ENCODE measurements around the gene CTDSPL.

- TF ChIP-seq ZBTB33 (IDR thresholded peaks at IDR 0.05; ENCODE audit: extremely low read depth, insufficient replicate concordance, low read length) (no peak), RAD21 (IDR thresholded peaks at IDR 0.05; ENCODE audit: low read depth) (no peak), POLR2A (IDR thresholded peaks at IDR 0.05; ENCODE audit: borderline replicate concordance, extremely low read depth, insufficient read depth, insufficient read length) (no peak), ATF3 (IDR thresholded peaks at IDR 0.05) (no peak), POLR2AphosphoS5 (IDR thresholded peaks at IDR 0.05; ENCODE audit: low read depth, low read length) (no peak), CEBPB (IDR thresholded peaks at IDR 0.05; ENCODE audit: low read depth) (no peak), JUND (IDR thresholded peaks at IDR 0.05) (no peak), FOSL1 (IDR thresholded peaks at IDR 0.05; ENCODE audit: low read depth) (no peak), ZNF274 (IDR thresholded peaks at IDR 0.05; ENCODE audit: low read depth, low read length) (no peak)
- TF ChIP-seq, protein P1, sequence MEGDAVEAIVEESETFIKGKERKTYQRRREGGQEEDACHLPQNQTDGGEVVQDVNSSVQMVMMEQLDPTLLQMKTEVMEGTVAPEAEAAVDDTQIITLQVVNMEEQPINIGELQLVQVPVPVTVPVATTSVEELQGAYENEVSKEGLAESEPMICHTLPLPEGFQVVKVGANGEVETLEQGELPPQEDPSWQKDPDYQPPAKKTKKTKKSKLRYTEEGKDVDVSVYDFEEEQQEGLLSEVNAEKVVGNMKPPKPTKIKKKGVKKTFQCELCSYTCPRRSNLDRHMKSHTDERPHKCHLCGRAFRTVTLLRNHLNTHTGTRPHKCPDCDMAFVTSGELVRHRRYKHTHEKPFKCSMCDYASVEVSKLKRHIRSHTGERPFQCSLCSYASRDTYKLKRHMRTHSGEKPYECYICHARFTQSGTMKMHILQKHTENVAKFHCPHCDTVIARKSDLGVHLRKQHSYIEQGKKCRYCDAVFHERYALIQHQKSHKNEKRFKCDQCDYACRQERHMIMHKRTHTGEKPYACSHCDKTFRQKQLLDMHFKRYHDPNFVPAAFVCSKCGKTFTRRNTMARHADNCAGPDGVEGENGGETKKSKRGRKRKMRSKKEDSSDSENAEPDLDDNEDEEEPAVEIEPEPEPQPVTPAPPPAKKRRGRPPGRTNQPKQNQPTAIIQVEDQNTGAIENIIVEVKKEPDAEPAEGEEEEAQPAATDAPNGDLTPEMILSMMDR (IDR thresholded peaks at IDR 0.05 in 2 of 3, conservative IDR thresholded peaks at IDR 0.05 in 1 of 3; ENCODE audit: borderline replicate concordance in 1 of 3, insufficient read depth in 1 of 3, low read depth in 2 of 3, low read length in 2 of 3), result no peak
- TF ChIP-seq, protein P2, sequence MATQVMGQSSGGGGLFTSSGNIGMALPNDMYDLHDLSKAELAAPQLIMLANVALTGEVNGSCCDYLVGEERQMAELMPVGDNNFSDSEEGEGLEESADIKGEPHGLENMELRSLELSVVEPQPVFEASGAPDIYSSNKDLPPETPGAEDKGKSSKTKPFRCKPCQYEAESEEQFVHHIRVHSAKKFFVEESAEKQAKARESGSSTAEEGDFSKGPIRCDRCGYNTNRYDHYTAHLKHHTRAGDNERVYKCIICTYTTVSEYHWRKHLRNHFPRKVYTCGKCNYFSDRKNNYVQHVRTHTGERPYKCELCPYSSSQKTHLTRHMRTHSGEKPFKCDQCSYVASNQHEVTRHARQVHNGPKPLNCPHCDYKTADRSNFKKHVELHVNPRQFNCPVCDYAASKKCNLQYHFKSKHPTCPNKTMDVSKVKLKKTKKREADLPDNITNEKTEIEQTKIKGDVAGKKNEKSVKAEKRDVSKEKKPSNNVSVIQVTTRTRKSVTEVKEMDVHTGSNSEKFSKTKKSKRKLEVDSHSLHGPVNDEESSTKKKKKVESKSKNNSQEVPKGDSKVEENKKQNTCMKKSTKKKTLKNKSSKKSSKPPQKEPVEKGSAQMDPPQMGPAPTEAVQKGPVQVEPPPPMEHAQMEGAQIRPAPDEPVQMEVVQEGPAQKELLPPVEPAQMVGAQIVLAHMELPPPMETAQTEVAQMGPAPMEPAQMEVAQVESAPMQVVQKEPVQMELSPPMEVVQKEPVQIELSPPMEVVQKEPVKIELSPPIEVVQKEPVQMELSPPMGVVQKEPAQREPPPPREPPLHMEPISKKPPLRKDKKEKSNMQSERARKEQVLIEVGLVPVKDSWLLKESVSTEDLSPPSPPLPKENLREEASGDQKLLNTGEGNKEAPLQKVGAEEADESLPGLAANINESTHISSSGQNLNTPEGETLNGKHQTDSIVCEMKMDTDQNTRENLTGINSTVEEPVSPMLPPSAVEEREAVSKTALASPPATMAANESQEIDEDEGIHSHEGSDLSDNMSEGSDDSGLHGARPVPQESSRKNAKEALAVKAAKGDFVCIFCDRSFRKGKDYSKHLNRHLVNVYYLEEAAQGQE (IDR thresholded peaks at IDR 0.05; ENCODE audit: low read depth), result no peak
These were observed 82.1 kb downstream of the CTDSPL start for GRCh38 chr3:37943631-37944314.

Data from HCT116 (cell line).